Measurements from ENCODE around the gene TECPR2.

Gene TECPR2

DNA sequence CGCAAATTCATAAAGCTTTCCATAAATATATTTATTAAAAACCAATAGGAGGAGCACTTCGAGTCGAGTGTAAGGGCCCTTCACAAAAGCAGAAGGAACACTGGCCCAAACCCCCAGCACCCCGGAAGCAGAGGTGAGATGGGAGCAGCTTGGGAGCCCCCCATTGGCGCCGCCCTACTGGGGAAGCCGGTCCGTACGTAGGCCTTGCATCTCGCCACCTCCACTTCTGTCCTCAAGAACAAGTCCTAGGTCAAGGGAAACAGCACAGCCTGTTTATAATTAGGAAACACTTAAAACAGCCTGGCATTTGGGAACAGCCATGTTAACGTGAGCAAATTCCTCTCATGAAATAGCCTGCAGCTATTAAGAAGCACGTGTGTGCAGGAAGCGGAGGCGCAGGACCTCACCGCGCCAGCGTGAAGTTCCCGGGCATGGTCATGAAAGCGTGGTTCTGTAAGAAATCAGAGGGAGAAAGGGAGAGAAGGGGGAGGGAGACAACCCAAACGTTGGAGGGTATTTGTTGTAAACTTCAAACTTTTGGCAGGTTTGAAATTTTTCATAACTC is 139.1 kb downstream of the TECPR2 start:
- DNase-seq (ENCODE audit: low spot score): no peak
- no peak for TF ChIP-seq CTCF (IDR thresholded peaks at IDR 0.05; ENCODE audit: extremely low read depth, missing control alignments)

- TF ChIP-seq CTCF (IDR thresholded peaks at IDR 0.05; ENCODE audit: extremely low read depth, missing control alignments): no peak
Measured at GRCh38 chr14:102502571-102502970, 139.8 kb downstream of the TECPR2 start.

DNA sequence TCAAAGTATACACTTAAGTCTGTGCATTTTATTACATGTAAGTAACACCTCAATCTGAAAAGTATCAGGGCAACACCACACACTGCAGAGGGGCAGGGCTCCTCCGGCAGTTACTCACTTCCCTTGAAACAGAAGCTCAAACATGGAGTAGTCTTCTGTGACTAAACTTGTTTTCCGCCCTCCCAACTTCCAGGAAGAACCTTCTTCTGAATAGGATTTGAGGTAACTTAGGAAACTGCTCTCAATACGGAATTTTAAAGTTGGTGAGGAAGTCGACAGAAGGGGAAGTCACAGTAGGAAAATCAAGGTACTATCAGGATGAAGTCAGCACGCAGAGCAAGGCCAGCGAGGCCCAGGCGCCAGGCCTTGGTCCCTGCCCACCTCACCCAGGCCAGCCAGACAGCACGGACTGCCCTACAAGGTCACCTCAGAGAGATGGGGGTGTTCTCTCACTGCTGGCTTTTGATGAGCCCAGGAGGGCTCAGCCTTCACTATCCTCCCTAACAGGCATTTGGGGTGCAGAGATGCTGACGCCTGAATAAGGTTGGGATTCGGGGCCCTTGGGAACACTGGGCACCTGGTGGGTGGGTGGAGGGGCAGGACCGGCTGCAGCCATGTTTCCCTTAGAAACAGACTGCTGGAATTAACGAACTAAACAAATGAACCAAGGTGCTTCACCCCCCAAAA is 141.0 kb downstream of the TECPR2 start:
- DNase-seq (ENCODE audit: low spot score): no peak

More at GRCh38 chr14:102502571-102502970, 139.8 kb downstream of the TECPR2 start:
- no peak for DNase-seq (ENCODE audit: low spot score)

DNA sequence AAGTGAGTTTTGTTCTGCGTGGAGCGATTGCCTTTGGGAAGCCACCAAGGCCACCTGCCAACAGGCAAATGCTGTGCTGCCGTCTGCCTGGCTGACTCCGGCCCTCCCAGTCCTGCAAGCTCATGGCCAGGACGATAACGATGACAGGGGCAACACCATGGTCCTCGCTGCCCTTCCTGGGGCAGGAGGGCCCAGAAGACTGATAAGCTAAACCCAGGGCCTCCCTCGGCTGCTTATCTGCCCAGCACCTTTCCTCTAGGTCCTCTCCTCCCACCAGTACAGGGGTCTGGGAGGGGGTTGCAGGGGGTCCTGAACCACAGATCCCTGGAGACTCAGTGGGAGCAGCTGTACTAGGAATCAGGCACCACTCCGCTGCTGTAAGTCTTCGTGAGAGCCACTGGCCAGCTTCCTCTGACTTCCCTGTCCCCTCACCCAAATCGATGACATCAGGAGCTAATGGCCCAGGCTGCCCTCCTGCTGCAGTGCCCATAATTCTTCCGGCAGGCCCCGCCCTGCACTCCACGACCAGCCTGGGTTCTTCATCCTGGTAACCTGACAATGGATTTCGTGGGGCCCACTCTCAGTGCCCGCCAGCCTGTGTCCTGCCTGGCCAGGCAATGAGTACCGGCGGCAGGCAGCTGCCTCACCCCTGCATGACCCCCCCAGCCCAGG is 141.7 kb downstream of the TECPR2 start:
- TF ChIP-seq CTCF (IDR thresholded peaks at IDR 0.05; ENCODE audit: extremely low read depth, missing control alignments): no peak
- DNase-seq (ENCODE audit: low spot score): no peak

More for the DNA sequence above, 141.0 kb downstream of the TECPR2 start:
- TF ChIP-seq CTCF (IDR thresholded peaks at IDR 0.05; ENCODE audit: extremely low read depth, missing control alignments): no peak

GRCh38 chr14:102505000-102505619 is 142.4 kb downstream of the TECPR2 start:
- TF ChIP-seq CTCF (IDR thresholded peaks at IDR 0.05; ENCODE audit: extremely low read depth, missing control alignments): no peak
- no peak for DNase-seq (ENCODE audit: low spot score)

- TF ChIP-seq CTCF (IDR thresholded peaks at IDR 0.05; ENCODE audit: extremely low read depth, missing control alignments): no peak
- no peak for DNase-seq (ENCODE audit: low spot score)
Measured at GRCh38 chr14:102505775-102506625, 143.3 kb downstream of the TECPR2 start.
